ENCODE measurements around the gene RPS6KB2. TPM values are rescaled to one million over a fixed set of nuclear protein-coding genes. Genes with fewer than 3 reads are reported as not detected.
A peak's percentile ranks its signal among the peaks of the same experiment; 100 is the strongest.

RPS6KB2 gene
- total and polyA plus RNA-seq, 9 of the 15 experiments (the other 6 are each of a cell fraction or from before 2014, with no cell fraction given), result 0.42 to 122 (median 82.6) TPM

- TF ChIP-seq DEAF1 (CRISPR knock-in tag; IDR thresholded peaks at IDR 0.05), result 0 out of 2 replicates have a peak, but pooled peaks have one; percentile 3
- TF ChIP-seq SIN3A (IDR thresholded peaks at IDR 0.05; ENCODE audit: borderline replicate concordance in 2 of 2, control insufficient read depth in 1 of 2, low read depth in 2 of 2, low read length in 2 of 2), result no peak
- TF ChIP-seq HDAC3 (IDR thresholded peaks at IDR 0.05; ENCODE audit: borderline replicate concordance, partially characterized antibody), result no peak
- no peak for TF ChIP-seq ZNF449 (CRISPR knock-in tag; IDR thresholded peaks at IDR 0.05)
- TF ChIP-seq VEZF1 (CRISPR knock-in tag; IDR thresholded peaks at IDR 0.05), result peak; percentile 30
- no peak for TF ChIP-seq BCLAF1 (IDR thresholded peaks at IDR 0.05; ENCODE audit: borderline replicate concordance in 1 of 2, control insufficient read depth in 1 of 2, low read depth in 2 of 2, low read length in 1 of 2)
- TF ChIP-seq ZNF830 (CRISPR knock-in tag; IDR thresholded peaks at IDR 0.05), result 0 out of 2 replicates have a peak, but pooled peaks have one; percentile 22
- TF ChIP-seq MBD1 (CRISPR knock-in tag; IDR thresholded peaks at IDR 0.05), result no peak
- no peak for TF ChIP-seq TCF7 (IDR thresholded peaks at IDR 0.05; ENCODE audit: borderline replicate concordance)
- TF ChIP-seq STAT5B (CRISPR knock-in tag; IDR thresholded peaks at IDR 0.05), result no peak
- no peak for TF ChIP-seq DLX4 (CRISPR knock-in tag; IDR thresholded peaks at IDR 0.05)
- peak; percentile 52 for TF ChIP-seq TBP (optimal IDR thresholded peaks at IDR 0.05; ENCODE audit: low read depth, low read length)
- no peak for TF ChIP-seq XRCC4 (IDR thresholded peaks at IDR 0.05; ENCODE audit: extremely low read depth, insufficient read depth, insufficient read length)
- TF ChIP-seq RFX1 (IDR thresholded peaks at IDR 0.05), result no peak
- TF ChIP-seq HNRNPL (IDR thresholded peaks at IDR 0.05; ENCODE audit: low read depth, low read length), result peak; percentile 90
These were observed 35.6 kb downstream of the RPS6KB2 start (continued) for GRCh38 chr11:67463680-67464410.

All from K562 (cell line).